Measurements from ENCODE around the gene RSKR.
A peak's percentile ranks its signal among the peaks of the same experiment; 100 is the strongest.
"Not testable (repeated sequence)": the region's sequence is repeated elsewhere in the genome, so short reads cannot be mapped to it uniquely, and the experiment has no call there.

The RSKR gene, protein sequence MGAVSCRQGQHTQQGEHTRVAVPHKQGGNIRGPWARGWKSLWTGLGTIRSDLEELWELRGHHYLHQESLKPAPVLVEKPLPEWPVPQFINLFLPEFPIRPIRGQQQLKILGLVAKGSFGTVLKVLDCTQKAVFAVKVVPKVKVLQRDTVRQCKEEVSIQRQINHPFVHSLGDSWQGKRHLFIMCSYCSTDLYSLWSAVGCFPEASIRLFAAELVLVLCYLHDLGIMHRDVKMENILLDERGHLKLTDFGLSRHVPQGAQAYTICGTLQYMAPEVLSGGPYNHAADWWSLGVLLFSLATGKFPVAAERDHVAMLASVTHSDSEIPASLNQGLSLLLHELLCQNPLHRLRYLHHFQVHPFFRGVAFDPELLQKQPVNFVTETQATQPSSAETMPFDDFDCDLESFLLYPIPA

DNA sequence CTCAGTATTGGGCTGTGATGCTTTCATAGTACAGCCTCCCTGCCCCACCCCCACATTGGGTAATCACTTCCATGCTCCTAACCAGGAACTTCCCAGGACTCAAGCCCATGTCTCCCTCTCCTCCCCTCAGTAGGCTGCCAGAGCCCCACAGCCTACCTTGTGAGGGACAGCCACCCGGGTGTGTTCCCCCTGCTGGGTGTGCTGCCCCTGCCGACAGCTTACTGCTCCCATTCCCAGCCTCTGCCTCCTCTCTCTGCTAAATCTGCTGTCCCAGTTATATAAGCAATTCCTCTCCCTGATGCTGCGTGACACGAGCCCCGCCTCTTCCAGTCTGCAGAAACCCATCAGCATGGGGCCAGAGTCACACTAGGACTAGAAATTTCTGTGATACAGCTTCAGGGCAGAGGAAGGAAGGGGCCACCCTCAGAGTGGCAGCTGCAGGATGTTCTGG, at the start of gene RSKR:
Gene RSKR (minus strand): TSS at position 255 of the 451 bp plus-strand sequence. CDS start 24 bp downstream, at position 231.
- no peak for DNase-seq

DNA sequence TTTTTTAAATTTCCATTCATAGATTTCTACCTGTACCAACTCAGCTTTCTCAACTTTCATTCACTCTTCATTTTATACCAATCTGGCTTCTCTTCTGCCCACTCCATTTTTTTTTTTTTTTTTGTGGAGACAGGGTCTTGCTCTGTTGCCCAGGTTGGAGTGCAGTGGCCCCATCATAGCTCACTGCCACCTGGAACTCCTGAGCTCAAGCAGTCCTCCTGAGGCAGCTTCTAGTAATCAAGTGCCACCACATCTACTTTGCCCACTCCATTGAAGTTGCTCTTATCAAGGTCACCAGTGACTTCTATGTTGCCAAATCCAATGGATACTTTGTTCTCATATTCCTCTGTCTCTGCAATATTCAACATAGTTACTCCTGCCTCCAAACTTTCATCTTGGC, 49.7 kb upstream of the RSKR start:
- no peak for DNase-seq

DNA sequence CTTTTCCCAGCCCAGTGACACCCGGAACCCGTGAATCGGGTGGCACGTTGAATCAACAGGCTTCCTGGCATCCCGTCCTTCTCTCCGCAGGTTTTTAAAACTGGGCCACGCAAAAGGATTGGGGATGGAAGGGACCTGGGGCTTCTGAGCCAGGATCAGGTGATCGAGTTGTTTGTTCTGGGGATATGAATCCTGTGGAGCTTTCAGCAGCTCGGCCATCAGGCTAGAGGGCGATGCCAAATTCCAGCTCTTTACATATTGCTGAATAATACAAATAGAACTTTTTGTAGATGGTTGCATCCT, 48.5 kb upstream of the RSKR start:
- DNase-seq, result no peak

DNA sequence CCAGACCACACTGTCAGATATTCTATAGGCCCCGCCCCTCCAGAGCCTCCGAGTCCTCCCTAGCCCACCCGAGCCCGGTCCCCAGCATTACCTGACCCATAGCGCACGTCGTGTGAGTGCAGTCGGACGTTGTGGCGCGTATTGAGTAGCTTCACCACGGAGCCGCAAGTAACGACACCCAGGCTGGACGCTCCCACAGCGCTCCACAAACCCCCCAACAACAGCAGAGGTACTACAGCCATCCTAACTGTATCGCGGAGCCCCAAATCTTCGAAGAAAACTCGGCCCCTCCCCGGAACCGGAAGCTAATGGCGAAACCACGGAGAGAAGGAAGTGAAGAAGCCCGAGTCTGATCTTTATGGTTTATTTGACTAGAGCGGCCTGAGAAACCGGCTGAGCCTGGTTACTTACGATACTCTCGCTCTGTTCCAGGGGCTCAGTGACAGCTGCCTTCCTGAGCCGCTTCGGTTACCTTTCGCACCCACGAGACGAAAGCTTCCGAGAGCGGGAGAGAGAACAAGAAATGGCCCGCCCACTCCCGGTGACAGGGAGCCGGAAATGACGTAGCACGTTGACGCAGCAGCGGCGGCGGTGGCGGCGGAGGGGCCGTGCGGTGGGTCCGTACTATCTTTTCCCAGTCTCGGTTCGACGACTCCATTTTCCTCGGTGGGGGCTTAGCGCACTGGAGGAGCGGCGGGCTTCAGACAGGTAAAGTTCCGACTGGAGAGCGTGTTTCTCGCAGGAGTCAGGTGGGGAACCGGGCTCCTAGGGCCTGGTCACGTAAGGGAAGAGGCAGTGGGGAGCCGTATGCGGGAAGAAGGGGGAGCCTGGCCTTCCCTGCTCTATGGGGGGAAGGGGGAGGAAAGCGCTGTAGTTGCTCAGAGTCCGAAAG, 47.9 kb upstream of the RSKR start, which contains the start of the genes SDF2 and SUPT6H:
Gene SDF2 (minus strand): TSS at position 272 of the 892 bp plus-strand sequence. CDS start 30 bp downstream, at position 242.
Gene SUPT6H (plus strand): TSS at position 571 of the 892 bp plus-strand sequence. CDS start 11,197 bp downstream, outside the sequence.
- peak; percentile 85 for DNase-seq

DNA sequence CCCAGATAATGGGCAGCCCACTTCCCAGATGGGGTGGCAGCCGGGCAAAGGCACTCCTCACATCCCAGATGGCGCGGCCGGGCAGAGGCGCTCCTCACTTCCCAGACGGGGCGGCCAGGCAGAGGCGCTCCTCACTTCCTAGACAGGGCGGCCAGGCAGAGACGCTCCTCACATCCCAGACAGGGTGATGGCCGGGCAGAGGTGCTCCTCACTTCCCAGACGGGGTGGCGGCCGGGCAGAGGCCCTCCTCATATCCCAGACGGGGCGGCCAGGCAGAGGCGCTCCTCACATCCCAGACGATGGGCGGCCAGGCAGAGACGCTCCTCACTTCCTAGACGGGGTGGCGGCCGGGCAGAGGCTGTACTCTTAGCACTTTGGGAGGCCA, 45.5 kb upstream of the RSKR start:
- DNase-seq, result not testable (repeated sequence)

DNA sequence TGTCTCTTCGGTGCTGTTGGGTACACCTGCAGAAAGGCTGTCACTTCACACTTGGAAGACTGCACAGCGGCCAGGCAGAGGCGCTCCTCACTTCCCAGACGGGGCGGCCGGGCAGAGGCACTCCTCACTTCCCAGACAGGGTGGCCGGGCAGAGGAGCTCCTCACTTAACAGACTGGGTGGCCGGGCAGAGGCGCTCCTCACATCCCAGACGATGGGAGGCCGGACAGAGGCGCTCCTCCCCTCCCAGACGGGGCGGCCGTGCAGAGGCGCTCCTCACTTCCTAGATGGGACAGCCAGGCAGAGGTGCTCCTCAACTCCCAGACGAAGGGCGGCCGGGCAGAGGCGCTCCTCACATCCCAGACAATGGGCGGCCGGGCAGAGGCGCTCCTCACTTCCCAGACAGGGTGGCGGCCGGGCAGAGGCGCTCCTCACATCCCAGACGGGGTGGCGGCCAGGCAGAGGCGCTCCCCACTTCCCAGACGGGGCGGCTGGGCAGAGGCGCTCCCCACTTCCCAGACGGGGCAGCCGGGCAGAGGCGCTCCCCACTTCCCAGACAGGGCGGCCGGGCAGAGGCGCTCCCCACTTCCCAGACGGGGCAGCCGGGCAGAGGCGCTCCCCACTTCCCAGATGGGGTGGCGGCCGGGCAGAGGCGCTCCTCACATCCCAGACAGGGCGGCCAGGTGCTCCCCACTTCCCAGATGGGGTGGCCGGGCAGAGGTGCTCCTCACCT, 44.9 kb upstream of the RSKR start:
- not testable (repeated sequence) for DNase-seq

DNA sequence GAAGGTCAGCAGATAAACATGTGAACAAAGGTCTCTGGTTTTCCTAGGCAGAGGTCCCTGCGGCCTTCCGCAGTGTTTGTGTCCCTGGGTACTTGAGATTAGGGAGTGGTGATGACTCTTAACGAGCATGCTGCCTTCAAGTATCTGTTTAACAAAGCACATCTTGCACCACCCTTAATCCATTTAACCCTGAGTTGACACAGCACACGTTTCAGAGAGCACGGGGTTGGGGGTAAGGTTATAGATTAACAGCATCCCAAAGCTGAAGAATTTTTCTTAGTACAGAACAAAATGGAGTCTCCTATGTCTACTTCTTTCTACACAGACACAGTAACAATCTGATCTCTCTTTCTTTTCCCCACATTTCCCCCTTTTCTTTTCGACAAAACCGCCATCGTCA, 44.4 kb upstream of the RSKR start:
- not testable (repeated sequence) for DNase-seq

DNA sequence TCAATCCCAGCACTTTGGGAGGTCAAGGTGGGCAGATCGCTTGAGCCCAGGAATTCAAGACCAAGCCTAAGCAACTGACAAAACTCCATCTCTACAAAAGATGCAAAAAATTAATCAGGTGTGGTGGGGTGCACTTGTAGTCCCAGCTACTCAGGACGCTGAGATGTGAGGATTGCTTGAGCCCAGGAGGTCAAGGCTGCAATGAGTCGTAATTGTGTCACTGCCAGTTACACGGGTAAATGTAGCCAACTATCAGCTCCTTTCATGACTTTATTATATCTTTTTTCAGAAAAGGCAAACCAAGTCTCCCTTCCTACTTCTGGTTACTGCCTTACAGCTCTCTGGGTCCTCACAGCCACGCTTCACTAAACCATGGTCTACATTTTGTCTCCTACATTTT, 43.8 kb upstream of the RSKR start:
- DNase-seq, result no peak

DNA sequence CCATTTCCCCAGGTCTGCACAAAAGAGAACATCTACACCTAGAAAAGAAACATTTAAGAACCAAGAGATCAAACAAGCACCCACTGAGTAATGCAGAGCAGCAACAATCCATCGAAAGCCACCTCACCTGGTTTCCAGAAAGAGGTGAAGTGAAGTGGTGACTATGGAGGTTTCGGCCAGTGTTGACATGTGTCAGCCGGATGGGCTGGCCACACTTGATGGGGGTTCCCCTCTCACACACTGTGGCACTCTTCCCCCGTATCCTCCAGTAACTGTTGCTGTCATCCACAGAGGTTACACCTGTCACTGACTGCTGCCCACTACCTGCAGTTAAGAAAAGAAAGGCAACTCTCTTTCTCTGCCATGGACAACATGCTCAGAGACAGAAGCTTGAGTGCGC, 41.2 kb upstream of the RSKR start:
- no peak for DNase-seq

DNA sequence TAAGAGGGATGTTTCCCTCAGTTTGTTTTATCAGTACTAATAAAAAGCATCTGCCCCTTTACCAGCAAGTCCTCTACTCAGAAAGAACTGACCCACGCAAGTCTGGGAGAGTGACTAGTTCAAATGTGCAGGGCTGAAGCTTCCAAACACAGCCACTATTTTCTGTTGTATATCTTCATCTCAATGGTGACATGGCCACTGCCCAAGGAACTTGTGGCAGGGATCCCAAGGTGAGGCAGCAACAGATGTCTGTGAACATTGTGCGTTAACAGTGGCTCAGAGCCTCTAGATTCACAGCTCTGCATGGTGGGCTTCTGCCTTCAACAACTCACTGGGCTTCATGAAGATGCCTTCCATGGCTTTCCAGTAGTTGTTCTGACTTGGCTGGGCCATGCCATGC, 34.7 kb upstream of the RSKR start:
- no peak for DNase-seq

DNA sequence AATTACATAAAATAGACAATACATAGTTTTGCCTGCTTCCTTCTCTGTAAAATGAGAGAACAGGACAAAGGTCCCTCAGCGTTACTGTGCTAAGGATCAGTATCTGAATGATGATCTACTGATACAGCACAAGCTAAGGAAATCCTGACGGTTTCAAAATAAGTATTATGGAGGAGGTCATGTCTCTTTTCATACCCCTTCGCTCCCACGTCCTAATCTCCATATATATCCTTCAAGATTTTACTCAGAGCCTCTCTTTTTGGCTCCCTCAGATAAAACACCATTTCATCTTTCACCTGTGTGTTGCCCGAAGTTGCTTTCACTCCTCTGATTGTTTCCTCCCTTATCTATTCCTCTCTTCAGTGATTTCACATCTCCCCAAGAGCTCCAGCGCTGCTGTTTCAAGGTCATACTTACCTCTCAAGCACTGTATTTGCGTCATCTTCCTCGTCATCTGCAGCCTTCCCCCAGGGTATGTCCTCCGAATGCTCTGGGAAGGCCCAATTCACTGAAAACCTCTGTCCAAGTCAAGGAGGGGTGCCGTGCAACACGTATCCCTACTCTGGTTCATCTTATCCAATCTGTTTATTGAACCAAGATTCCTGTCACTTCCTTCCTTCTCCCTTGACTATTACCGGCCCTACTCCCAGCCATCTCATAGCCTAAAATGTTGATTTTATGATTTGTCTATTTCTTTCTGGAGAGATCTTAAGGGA, 32.2 kb upstream of the RSKR start:
- DNase-seq, result no peak

DNA sequence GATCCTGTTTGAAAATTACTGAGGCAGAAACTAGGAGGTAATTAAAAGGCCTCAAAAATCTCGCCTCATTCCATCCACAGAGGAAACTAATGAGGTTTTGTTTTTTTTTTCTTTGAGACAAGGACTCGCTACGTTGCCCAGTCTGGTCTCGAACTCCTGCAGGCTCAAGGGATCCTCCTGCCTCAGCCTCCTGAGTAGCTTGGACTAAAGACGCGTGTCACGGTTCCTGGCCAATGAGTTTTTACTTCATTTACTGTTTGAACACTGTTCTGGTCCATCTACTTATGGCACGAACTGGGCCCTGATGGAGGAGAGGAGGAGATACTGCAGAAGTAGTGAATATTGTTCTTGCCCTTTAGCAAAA, 31.6 kb upstream of the RSKR start:
- DNase-seq, result no peak

DNA sequence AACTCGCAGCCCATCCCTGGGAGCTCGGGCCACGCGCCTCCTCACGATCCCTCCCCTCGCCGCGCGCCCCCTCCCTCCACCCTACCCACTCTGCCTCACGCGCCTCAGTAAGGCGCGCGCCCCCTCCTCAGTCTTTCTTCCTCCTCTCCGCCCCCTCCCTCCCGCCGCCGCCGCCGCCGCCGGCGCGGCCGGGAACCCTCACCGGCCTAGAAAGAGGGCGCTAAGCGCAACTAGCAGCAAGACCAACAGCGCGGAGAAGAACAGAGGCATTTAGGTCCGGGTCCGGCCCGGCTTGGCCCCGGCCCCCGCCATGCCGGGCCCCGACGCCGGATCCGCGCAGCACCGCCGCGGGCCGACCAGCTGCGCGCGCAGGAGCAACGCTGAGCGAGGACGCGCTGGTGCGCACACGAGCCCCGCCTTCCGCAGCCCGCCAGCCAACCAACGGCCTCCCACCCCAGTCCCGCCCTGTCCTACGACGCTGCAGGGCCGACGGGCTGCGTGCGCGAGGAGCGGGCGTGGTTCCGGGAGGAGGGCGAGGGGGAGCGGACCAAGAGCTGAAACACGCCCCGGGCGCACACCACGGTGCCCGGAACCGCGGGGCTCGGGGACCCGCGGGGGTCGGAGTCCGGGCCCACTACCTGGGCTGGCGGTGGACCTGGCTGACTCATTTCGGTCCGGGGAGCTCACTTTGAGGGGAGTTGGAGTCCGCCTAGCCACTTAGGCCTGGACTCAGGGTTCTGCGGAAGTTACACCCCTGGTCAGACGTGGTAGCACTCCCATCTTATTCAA, 31.0 kb upstream of the RSKR start, which contains the start of gene BLTP2:
Gene BLTP2 (minus strand): TSS at position 372 of the 789 bp plus-strand sequence. CDS start 102 bp downstream, at position 270.
- DNase-seq, result peak; percentile 93

DNA sequence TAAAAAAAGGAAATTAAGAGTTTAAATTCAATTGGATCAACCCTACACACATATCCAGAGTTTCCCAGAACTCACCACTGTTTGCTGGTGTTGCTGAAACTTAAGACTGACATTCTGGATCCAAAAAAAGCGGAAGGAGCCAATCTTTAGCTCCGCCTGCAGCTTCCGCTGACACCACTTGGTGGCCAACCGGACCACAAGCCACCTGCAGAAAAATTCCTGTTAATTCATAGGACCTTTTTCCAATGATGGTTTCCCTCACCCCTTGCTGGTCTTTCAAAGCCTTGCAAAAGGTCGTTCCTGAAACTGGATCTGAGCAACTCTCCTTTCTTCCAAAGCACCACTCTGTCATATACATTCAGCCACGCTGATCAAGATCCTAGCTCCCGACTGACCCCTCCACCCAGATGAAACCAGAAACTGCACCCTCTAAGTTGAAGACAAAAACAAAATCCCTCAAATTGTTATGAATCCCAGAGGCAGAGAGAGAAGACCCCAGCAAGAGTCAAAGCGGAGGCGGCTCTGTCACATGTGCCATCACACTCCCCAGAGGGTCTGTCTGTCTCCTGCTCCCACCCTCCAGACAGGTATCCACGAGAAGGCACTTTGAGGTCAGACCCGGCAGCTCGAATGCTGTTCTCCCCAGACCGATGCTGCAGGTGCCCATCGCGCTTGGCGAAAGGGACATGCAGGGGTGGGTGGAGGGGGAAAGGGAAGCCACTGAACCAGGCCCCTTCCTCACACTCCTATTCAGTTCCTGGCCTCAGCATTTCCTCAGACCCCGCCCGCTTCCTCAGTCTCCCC, 30.2 kb upstream of the RSKR start:
- peak; percentile 22 for DNase-seq

DNA sequence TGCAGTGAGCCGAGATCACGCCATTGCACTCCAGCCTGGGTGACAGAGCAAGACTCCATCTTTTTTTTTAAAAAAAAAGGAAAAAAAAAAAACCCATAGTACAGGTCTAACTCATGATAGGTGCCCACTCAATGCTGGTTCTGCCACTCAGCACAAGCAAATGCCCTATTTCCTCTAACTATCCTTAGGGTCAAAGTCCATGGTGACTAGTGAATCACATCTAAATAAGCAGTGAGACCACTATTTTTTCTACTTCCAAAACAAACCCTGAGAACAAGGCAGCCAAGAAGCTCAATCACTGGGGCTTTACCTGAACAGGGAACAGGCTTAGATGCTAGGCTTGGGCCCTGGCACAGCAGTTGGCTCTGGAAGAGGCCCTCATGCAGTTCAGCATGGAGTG, 27.6 kb upstream of the RSKR start:
- no peak for DNase-seq

DNA sequence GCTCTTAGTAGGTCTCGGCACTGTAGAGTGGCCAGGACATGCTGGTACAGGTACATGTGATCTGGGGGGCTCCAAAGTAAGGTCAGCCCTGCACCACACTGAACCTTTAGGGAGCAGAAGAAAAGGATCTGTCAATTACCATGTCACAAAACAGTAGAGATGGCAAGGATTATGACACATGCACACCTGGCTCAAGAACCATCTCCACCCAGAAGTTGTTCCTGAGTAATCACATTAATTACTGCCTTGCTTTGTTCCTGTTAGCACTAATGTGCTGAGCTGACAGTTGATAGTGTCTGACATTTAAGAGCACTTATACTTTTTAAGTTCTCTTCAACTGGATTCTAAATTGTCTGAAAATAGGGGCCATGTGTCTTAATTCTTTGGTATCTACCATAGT, 21.5 kb upstream of the RSKR start:
- DNase-seq, result no peak

DNA sequence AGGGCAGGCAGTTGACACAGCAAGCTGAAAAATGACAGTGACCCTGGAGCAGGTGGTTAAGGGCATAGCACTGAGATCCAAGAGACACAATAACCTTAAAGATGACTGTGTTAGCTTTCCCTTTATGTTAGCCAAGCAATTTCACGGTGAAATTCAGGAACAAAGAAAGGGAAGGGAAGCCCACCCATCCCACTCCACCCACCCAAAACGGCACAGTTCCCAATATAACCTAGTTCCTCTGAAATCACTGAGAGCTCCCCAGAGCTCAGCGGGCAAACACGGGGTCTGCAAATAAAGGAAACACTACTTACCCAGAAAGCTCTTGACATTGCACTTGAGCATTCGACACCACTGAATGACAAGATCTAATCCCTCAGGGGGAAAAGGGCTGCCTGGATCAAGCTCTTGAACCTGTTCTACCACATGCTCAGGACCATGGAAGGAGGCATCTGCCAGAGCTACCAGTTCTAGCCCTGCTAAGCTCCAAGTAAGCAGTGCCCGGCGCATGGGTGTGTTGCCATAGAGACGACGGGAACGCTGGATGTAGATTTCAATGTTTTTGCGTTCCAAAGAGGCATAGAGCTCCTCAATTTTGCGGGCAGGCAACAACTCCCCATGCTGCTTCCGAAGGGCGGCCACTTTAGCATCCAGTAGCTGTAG, 20.4 kb upstream of the RSKR start:
- DNase-seq, result no peak

DNA sequence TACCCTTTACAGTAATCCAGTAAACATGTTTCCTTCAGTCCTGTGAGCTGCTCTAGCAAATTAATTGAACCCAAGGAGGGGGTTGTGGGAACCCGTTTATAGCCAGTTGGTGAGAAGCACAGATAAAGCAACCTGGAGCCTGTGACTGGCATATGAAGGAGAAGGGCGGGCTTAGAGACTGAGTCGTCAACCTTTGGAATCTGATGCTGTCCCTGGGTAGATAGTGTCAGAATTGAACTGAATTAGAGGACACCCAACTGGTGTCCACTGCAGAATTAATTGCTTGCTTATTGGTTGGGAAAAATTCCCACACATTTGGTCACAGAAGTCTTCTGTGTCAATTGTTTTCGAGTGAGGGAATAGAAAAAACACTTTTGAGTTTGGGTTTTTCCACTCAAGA, 12.8 kb upstream of the RSKR start:
- DNase-seq, result no peak

DNA sequence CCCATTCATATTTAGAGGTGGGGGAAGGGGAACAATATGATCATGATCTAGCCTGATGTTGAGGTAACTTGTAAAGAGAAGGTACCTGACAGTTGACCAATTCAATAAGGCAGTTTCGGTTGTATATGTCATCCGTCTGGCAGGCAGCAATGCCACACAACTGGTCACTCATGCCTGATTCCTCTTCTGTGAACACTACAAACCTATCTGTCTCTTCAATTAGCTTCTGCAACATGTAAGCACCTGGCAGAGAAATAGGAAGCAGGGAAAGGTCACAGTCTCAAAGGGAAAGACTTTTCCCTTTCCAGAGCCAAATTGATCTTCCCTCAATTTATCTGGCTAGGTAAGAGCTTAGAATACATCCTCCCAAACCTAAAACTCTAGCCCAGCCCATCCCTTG, 10.2 kb upstream of the RSKR start:
- no peak for DNase-seq

DNA sequence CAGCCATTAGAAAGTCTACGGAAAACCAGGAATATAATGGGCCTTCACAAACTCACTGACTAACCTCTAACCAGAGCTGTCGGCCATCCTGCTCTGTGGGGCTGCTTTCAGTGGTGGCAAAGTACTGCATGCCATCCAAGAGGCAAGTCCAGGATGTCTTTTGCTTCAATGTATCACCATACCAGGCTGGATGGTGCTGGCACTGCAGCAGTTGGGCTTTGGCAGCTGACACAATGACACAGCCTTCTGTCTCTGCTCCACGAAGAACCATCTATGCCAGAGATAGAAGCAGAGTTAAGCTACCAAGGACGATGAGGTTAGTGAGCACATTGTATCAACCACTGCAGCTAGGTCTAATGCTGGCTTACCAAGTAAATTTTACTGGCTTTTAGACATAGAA, 9.7 kb upstream of the RSKR start:
- no peak for DNase-seq

Data from fibroblast of skin of right quadriceps (primary cell).